HepG2 (cell line): Measurements from ENCODE around the gene KCTD6. TPM values are rescaled to one million over a fixed set of nuclear protein-coding genes. Genes with fewer than 3 reads are reported as not detected.
A peak's percentile ranks its signal among the peaks of the same experiment; 100 is the strongest.

Experiments
- ATF5 ChIP-seq: sonication (generic); formaldehyde crosslinking; IDR thresholded peaks from 2 replicates; pipeline ENCODE4 v1.4.0; 2020; ENCODE audit warnings: mild to moderate bottlenecking, low read depth, missing genetic modification reagents
- BHLHE40 ChIP-seq: IDR thresholded peaks from 2 replicates; pipeline ENCODE4 v1.6.1; 2011; ENCODE audit warnings: low read length, improper control_type of control experiment
- CERS6 ChIP-seq: sonication (generic); formaldehyde crosslinking; IDR thresholded peaks from 2 replicates; pipeline ENCODE4 v1.5.0; 2020; ENCODE audit warnings: missing genetic modification reagents
- DNMT1 ChIP-seq: sonication (generic); formaldehyde crosslinking; IDR thresholded peaks from 2 replicates; pipeline ENCODE4 v1.5.1; 2020; ENCODE audit warnings: mild to moderate bottlenecking, missing genetic modification reagents
- EP300 ChIP-seq, 3 experiments: sonication (generic) in 1 of 3; formaldehyde crosslinking in 1 of 3; IDR thresholded peaks; 2 replicates each; pipeline versions ENCODE4 v1.5.1 to v1.6.1; 2011 to 2020; ENCODE audit warnings: low read depth in 2 of 3, low read length in 2 of 3, borderline replicate concordance in 1 of 3, improper control_type of control experiment in 1 of 3, mild to moderate bottlenecking in 1 of 3, missing genetic modification reagents in 1 of 3, moderate library complexity in 1 of 3
- GRHL1 ChIP-seq: sonication (generic); formaldehyde crosslinking; conservative IDR thresholded peaks from 2 replicates; pipeline ENCODE4 v1.8.0; 2022; ENCODE audit warnings: missing genetic modification reagents
- HMGA1 ChIP-seq: sonication (generic); formaldehyde crosslinking; conservative IDR thresholded peaks from 2 replicates; pipeline ENCODE4 v1.4.0; 2020; ENCODE audit warnings: missing genetic modification reagents
- HMGXB3 ChIP-seq: sonication (generic); formaldehyde crosslinking; IDR thresholded peaks from 2 replicates; pipeline ENCODE4 v1.4.0; 2020; ENCODE audit warnings: missing genetic modification reagents, borderline replicate concordance
- IKZF1 ChIP-seq: fragments of 450-650 bp; IDR thresholded peaks from 2 replicates; pipeline ENCODE4 v1.7.1; 2016
- MTA1 ChIP-seq: sonication (generic); formaldehyde crosslinking; IDR thresholded peaks from 2 replicates; pipeline ENCODE4 v1.4.0; 2020; ENCODE audit warnings: missing genetic modification reagents, mild to moderate bottlenecking, borderline replicate concordance
- NCOA1 ChIP-seq: sonication (generic); formaldehyde crosslinking; IDR thresholded peaks from 2 replicates; pipeline ENCODE4 v1.9.0; 2021; ENCODE audit warnings: missing genetic modification reagents
- SETDB1 ChIP-seq: sonication (generic); formaldehyde crosslinking; IDR thresholded peaks from 2 replicates; pipeline ENCODE4 v1.5.1; 2020; ENCODE audit warnings: missing genetic modification reagents, mild to moderate bottlenecking, borderline replicate concordance
- TSC22D2 ChIP-seq: sonication (generic); formaldehyde crosslinking; IDR thresholded peaks from 2 replicates; pipeline ENCODE4 v1.5.1; 2020; ENCODE audit warnings: missing genetic modification reagents, mild to moderate bottlenecking, borderline replicate concordance
- ZFP36L1 ChIP-seq: sonication (generic); formaldehyde crosslinking; IDR thresholded peaks from 2 replicates; pipeline ENCODE4 v1.8.0; 2022; ENCODE audit warnings: mild to moderate bottlenecking, missing genetic modification reagents, moderate library complexity
- ZNF3 ChIP-seq: IDR thresholded peaks from 2 replicates; pipeline ENCODE4 v1.7.0; 2017; ENCODE audit warnings: inconsistent platforms
- ZNF558 ChIP-seq: sonication (generic); formaldehyde crosslinking; IDR thresholded peaks from 2 replicates; pipeline ENCODE4 v1.9.0; 2022; ENCODE audit warnings: mild to moderate bottlenecking, missing genetic modification reagents, borderline replicate concordance
- ZNF598 ChIP-seq: sonication (generic); formaldehyde crosslinking; IDR thresholded peaks from 2 replicates; pipeline ENCODE4 v1.5.1; 2020; ENCODE audit warnings: mild to moderate bottlenecking, missing genetic modification reagents, borderline replicate concordance
- ZNF704 ChIP-seq: sonication (generic); formaldehyde crosslinking; IDR thresholded peaks from 2 replicates; pipeline ENCODE4 v1.8.1; 2023; ENCODE audit warnings: mild to moderate bottlenecking, inconsistent platforms, moderate library complexity, missing genetic modification reagents, borderline replicate concordance
- ZNF878 ChIP-seq: sonication (generic); formaldehyde crosslinking; IDR thresholded peaks from 2 replicates; pipeline ENCODE4 v1.8.1; 2023; ENCODE audit warnings: mild to moderate bottlenecking, missing genetic modification reagents, moderate library complexity
- polyA plus RNA-seq, 8 experiments: library from polyadenylated mRNA; depleted of rRNA in 3 of 8; stranded (reverse) in 7 of 8; unstranded in 1 of 8; fragments of >200 nt; fragmentation: Illumina TruSeq in 4 of 8; extraction: Trizol in 4 of 8; gene quantifications; 2 replicates each; pipeline versions ENCODE4 v1.2.1 to v1.2.3, GENCODE V29; 2011 to 2016; ENCODE audit warnings: low read depth in 4 of 8, missing spikeins in 1 of 8, mixed read lengths in 1 of 8; ENCODE audit not compliant: insufficient read depth in 1 of 8
- total RNA-seq, 5 experiments: library from RNA; depleted of rRNA; stranded (reverse); fragments of >200 nt; fragmentation: Illumina TruSeq; extraction: Trizol; gene quantifications; 2 replicates each; pipeline ENCODE4 v1.2.3, GENCODE V29; 2016; ENCODE audit warnings: low read depth in 1 of 5

Gene KCTD6
- total and polyA plus RNA-seq, 2 of the 13 experiments (the other 11 are each of a cell fraction or from before 2014, with no cell fraction given): 13.4 to 14.2 TPM

- TF ChIP-seq ZNF704 (CRISPR knock-in tag) (peak; percentile 58; the same call in 1 of the 2 replicates), ZNF878 (CRISPR knock-in tag) (peak; percentile 80), CERS6 (CRISPR knock-in tag) (no peak), ZNF598 (CRISPR knock-in tag) (no peak), EP300 (IDR thresholded peaks at IDR 0.05; ENCODE audit: low read depth in 2 of 2, low read length in 2 of 2) (0 out of 4 replicates have a peak, but pooled peaks of 1 of the 2 experiments have one; percentile 42), EP300 (CRISPR knock-in tag; IDR thresholded peaks at IDR 0.05; ENCODE audit: borderline replicate concordance) (peak; percentile 62), BHLHE40 (peak; percentile 90), NCOA1 (no peak), ZNF558 (peak; percentile 71; the same call in 1 of the 2 replicates), DNMT1 (CRISPR knock-in tag) (no peak), HMGA1 (CRISPR knock-in tag) (no peak), MTA1 (CRISPR knock-in tag) (peak; percentile 70), GRHL1 (no peak), ZNF3 (no peak), IKZF1 (no peak), TSC22D2 (CRISPR knock-in tag) (peak; percentile 71; the same call in 1 of the 2 replicates), ZFP36L1 (no peak), ATF5 (peak; percentile 65; the same call in 1 of the 2 replicates), HMGXB3 (CRISPR knock-in tag) (no peak), SETDB1 (CRISPR knock-in tag) (no peak)
Observed at GRCh38 chr3:58520403-58521335, 28.8 kb downstream of the KCTD6 start (continued).
